Neural cell (in vitro differentiated cells): Measurements from ENCODE around the gene GID4. TPM values are rescaled to one million over a fixed set of nuclear protein-coding genes. Genes with fewer than 3 reads are reported as not detected.

Source experiments
- H2AFZ ChIP-seq: fragments of 200-600, 300-800 bp; sonication (generic), shearing (Covaris generic); 2 replicates; pipeline ENCODE4 v1.6.0; 2014; ENCODE audit warnings: low read depth, mild to moderate bottlenecking, antibody characterized with exemption, low read length, moderate library complexity
- H3F3A ChIP-seq: fragments of 200-600 bp; shearing (Covaris generic); 2 replicates; pipeline ENCODE4 v1.6.1; 2016; ENCODE audit warnings: mild to moderate bottlenecking, moderate library complexity, mixed read lengths, antibody characterized with exemption, low read length; ENCODE audit not compliant: insufficient read depth, poor library complexity, severe bottlenecking
- H3K27ac ChIP-seq: fragments of 200-600, 300-800 bp; sonication (generic), shearing (Covaris generic); 2 replicates; pipeline ENCODE4 v1.5.1; 2014; ENCODE audit warnings: mild to moderate bottlenecking, low read length, moderate library complexity
- H3K27me3 ChIP-seq: fragments of 300-800, 200-600 bp; sonication (generic), shearing (Covaris generic); 2 replicates; pipeline ENCODE4 v1.6.0; 2014; ENCODE audit warnings: mild to moderate bottlenecking, low read depth, low read length, moderate library complexity; ENCODE audit not compliant: insufficient read depth
- H3K36me3 ChIP-seq: fragments of 300-800, 200-600 bp; sonication (generic), shearing (Covaris generic); 2 replicates; pipeline ENCODE4 v1.5.1; 2014; ENCODE audit warnings: mild to moderate bottlenecking, antibody characterized with exemption, low read length, moderate library complexity; ENCODE audit not compliant: insufficient read depth
- H3K4me2 ChIP-seq: fragments of 300-800, 200-600 bp; sonication (generic), shearing (Covaris generic); 2 replicates; pipeline ENCODE4 v1.6.0; 2014; ENCODE audit warnings: mild to moderate bottlenecking, low read length
- H3K4me3 ChIP-seq: fragments of 300-800, 200-600 bp; sonication (generic), shearing (Covaris generic); 2 replicates; pipeline ENCODE4 v1.5.1; 2014; ENCODE audit warnings: mild to moderate bottlenecking, low read length, moderate library complexity
- H3K79me2 ChIP-seq: fragments of 200-600 bp; shearing (Covaris generic); replicated peaks from 2 replicates; pipeline ENCODE4 v1.6.0; 2014; ENCODE audit warnings: mild to moderate bottlenecking, low read length, moderate library complexity; ENCODE audit not compliant: insufficient read depth
- H3K9ac ChIP-seq: fragments of 300-800, 200-600 bp; sonication (generic), shearing (Covaris generic); 2 replicates; pipeline ENCODE4 v1.6.1; 2016; ENCODE audit warnings: mild to moderate bottlenecking, low read length, mixed read lengths
- H3K9me2 ChIP-seq: fragments of 200-600 bp; shearing (Covaris generic); 2 replicates; pipeline ENCODE4 v1.6.1; 2016; ENCODE audit warnings: mild to moderate bottlenecking, low read length, mixed read lengths; ENCODE audit not compliant: insufficient read depth
- H3K9me3 ChIP-seq: fragments of 200-600, 300-800 bp; sonication (generic), shearing (Covaris generic); 2 replicates; pipeline ENCODE4 v1.6.1; 2016; ENCODE audit warnings: mild to moderate bottlenecking, mixed run types, low read length, moderate library complexity, mixed read lengths
- H4K20me1 ChIP-seq: fragments of 200-600 bp; shearing (Covaris generic); 2 replicates; pipeline ENCODE4 v1.6.1; 2016; ENCODE audit warnings: mild to moderate bottlenecking, mixed run types; ENCODE audit not compliant: insufficient read depth
- CTCF ChIP-seq: fragments of 450-650 bp; IDR thresholded peaks from 2 replicates; pipeline ENCODE4 v1.5.1; 2014; ENCODE audit warnings: antibody characterized with exemption, mild to moderate bottlenecking, moderate library complexity; ENCODE audit not compliant: poor library complexity, severe bottlenecking
- EP300 ChIP-seq: fragments of 450-650 bp; conservative IDR thresholded peaks from 2 replicates; pipeline ENCODE4 v1.6.1; 2014; ENCODE audit warnings: antibody characterized with exemption, mild to moderate bottlenecking, moderate library complexity; ENCODE audit not compliant: poor library complexity, severe bottlenecking
- EZH2 ChIP-seq: fragments of 200-600, 300-800 bp; shearing (Covaris generic), sonication (generic); IDR thresholded peaks from 2 replicates; pipeline ENCODE4 v1.6.1; 2014; ENCODE audit warnings: antibody characterized with exemption, low read length, borderline replicate concordance, mild to moderate bottlenecking; ENCODE audit not compliant: insufficient read depth, poor library complexity, severe bottlenecking
- MXI1 ChIP-seq: fragments of 450-650 bp; conservative IDR thresholded peaks from 2 replicates; pipeline ENCODE4 v1.6.1; 2014; ENCODE audit warnings: antibody characterized with exemption, mild to moderate bottlenecking; ENCODE audit not compliant: poor library complexity, severe bottlenecking
- POLR2AphosphoS5 ChIP-seq: IDR thresholded peaks from 2 replicates; pipeline ENCODE4 v1.6.1; 2012
- RAD21 ChIP-seq: fragments of 450-650 bp; conservative IDR thresholded peaks from 2 replicates; pipeline ENCODE4 v1.6.1; 2014; ENCODE audit warnings: antibody characterized with exemption, mild to moderate bottlenecking, moderate library complexity
- REST ChIP-seq: IDR thresholded peaks from 2 replicates; pipeline ENCODE4 v1.6.1; 2012; ENCODE audit warnings: borderline replicate concordance
- SMC3 ChIP-seq: fragments of 450-650 bp; conservative IDR thresholded peaks from 2 replicates; pipeline ENCODE4 v1.6.1; 2014; ENCODE audit warnings: antibody characterized with exemption, mild to moderate bottlenecking, moderate library complexity; ENCODE audit not compliant: poor library complexity
- TAF1 ChIP-seq: IDR thresholded peaks from 2 replicates; pipeline ENCODE4 v1.6.1; 2012; ENCODE audit warnings: low read depth
- polyA plus RNA-seq: library from polyadenylated mRNA; depleted of rRNA; stranded (reverse); fragments of >200 nt; gene quantifications from 2 replicates; pipeline ENCODE4 v1.2.3, GENCODE V29; 2014

GID4 gene
- polyA plus RNA-seq, 1 donor from 2014 or later = 4.9 TPM

- Histone ChIP-seq H3K27me3 (no peaks in the 10 kb centered on the region), H3F3A (no peaks in the 10 kb centered on the region), H2AFZ (no peak overlapping the region), H3K9me3 (no peaks in the 10 kb centered on the region), H3K4me3 (no peak overlapping the region), H3K36me3 (no peaks in the 10 kb centered on the region), H3K4me2 (no peak overlapping the region), H4K20me1 (no peaks in the 10 kb centered on the region), H3K9ac (no peak overlapping the region), H3K9me2 (no peaks in the 10 kb centered on the region), H3K79me2 (peaks cover 33% of the 10 kb centered on the region), H3K27ac (no peak overlapping the region)
- TF ChIP-seq MXI1 (no peak), CTCF (no peak), POLR2AphosphoS5 (no peak), RAD21 (no peak), EP300 (no peak), SMC3 (no peak)
Observed at GRCh38 chr17:18035704-18036103, 3.5 kb upstream of the GID4 start.

GRCh38 chr17:18037486-18037885, 1.7 kb upstream of the GID4 start:
- Histone ChIP-seq H3K36me3 (no peaks in the 10 kb centered on the region), H3K4me3 (peak overlapping the region; percentile 88), H3K9ac (no peak overlapping the region), H3K4me2 (peak overlapping the region; percentile 72), H3K79me2 (peaks cover 43% of the 10 kb centered on the region), H3K27ac (no peak overlapping the region), H4K20me1 (no peaks in the 10 kb centered on the region), H3K9me3 (no peaks in the 10 kb centered on the region), H3K27me3 (no peaks in the 10 kb centered on the region), H2AFZ (no peak overlapping the region), H3F3A (no peaks in the 10 kb centered on the region), H3K9me2 (no peaks in the 10 kb centered on the region)
- no peak for TF ChIP-seq REST

GRCh38 chr17:18038149-18038850, 908 bp upstream of the GID4 start:
- peak overlapping the region; percentile 81 for H2AFZ ChIP-seq
- peak overlapping the region; percentile 88 for H3K4me3 ChIP-seq
- no peaks in the 10 kb centered on the region for H3F3A ChIP-seq
- H3K27me3 ChIP-seq = no peaks in the 10 kb centered on the region
- H3K79me2 ChIP-seq = peaks cover 36% of the 10 kb centered on the region
- H3K9me2 ChIP-seq = no peaks in the 10 kb centered on the region
- H3K36me3 ChIP-seq = no peaks in the 10 kb centered on the region
- TF ChIP-seq REST (peak; percentile 36), CTCF (no peak), EZH2 (no peak), TAF1 (no peak), POLR2AphosphoS5 (no peak), SMC3 (no peak)
- no peaks in the 10 kb centered on the region for H4K20me1 ChIP-seq
- peak overlapping the region; percentile 72 for H3K4me2 ChIP-seq
- peak overlapping the region; percentile 80 for H3K27ac ChIP-seq
- H3K9ac ChIP-seq = peak overlapping the region; percentile 81
- no peaks in the 10 kb centered on the region for H3K9me3 ChIP-seq
